ENCODE measurements around the gene SPEG.

DNA sequence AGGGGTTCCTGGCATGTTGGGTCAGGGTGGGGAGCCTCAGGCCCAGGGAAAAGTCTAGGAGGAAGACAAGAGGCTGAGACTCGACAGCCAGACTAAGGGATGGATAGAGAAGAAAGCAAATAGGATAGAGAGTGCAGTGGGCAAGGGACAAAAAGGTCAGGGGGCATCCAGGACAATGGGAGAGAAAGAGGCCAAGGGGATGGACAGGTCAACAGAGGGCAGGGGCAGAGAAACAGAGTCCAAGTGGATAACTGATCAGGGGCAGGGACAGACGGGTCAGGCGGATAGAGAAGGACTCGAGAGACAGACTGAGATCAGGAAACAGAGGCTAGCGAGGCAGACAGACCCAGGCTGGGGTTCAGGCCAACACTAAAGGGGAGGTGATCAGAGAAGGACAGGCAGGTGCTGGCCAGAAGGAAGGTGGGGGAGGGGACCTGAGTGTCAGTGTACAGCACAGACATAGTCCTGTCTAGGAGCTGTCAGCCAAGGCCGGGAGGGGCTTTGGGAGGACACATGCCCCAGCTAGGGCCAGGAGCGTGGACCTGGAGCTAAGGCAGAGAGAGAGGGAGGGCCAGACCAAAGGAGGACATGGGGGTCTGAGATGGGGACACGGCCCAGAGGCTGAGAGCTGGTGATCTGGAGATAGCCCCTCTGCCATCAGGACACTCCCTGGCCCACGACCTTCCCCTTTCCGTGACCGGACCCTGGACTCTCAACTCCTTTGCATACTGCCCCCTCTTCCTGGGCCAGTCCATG is 91.9 kb downstream of the SPEG start:
- TF ChIP-seq MYC (IDR thresholded peaks at IDR 0.05; ENCODE audit: low read depth, low read length), result no peak
- no peak for TF ChIP-seq POLR2A (IDR thresholded peaks at IDR 0.05; ENCODE audit: low read depth, low read length)
- TF ChIP-seq, protein P1, sequence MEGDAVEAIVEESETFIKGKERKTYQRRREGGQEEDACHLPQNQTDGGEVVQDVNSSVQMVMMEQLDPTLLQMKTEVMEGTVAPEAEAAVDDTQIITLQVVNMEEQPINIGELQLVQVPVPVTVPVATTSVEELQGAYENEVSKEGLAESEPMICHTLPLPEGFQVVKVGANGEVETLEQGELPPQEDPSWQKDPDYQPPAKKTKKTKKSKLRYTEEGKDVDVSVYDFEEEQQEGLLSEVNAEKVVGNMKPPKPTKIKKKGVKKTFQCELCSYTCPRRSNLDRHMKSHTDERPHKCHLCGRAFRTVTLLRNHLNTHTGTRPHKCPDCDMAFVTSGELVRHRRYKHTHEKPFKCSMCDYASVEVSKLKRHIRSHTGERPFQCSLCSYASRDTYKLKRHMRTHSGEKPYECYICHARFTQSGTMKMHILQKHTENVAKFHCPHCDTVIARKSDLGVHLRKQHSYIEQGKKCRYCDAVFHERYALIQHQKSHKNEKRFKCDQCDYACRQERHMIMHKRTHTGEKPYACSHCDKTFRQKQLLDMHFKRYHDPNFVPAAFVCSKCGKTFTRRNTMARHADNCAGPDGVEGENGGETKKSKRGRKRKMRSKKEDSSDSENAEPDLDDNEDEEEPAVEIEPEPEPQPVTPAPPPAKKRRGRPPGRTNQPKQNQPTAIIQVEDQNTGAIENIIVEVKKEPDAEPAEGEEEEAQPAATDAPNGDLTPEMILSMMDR (IDR thresholded peaks at IDR 0.05; ENCODE audit: extremely low read depth in 1 of 2, insufficient read depth in 1 of 2, low read depth in 1 of 2, low read length in 2 of 2), result no peak
- TF ChIP-seq POLR2AphosphoS5 (IDR thresholded peaks at IDR 0.05; ENCODE audit: insufficient read depth, low read depth, low read length), result no peak
- no peak for TF ChIP-seq EZH2 (IDR thresholded peaks at IDR 0.05; ENCODE audit: borderline replicate concordance, low read depth, low read length, severe bottlenecking)
- TF ChIP-seq, protein P2, sequence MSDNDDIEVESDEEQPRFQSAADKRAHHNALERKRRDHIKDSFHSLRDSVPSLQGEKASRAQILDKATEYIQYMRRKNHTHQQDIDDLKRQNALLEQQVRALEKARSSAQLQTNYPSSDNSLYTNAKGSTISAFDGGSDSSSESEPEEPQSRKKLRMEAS (IDR thresholded peaks at IDR 0.05; ENCODE audit: insufficient read depth, insufficient read length), result no peak
- TF ChIP-seq JUN (IDR thresholded peaks at IDR 0.05; ENCODE audit: borderline replicate concordance, insufficient read depth, insufficient read length, low read depth), result no peak
